Esophagus muscularis mucosa (tissue), 4 donors: ENCODE data around the gene RNF220. TPM values are rescaled to one million over a fixed set of nuclear protein-coding genes. Genes with fewer than 3 reads are reported as not detected.

Source experiments
- DNase-seq: peaks from one replicate; pipeline ENCODE4 v3.0.0-alpha.2; 2017; ENCODE audit errors: extremely low spot score
- H3K27ac ChIP-seq, 4 donors: fragments of 200-600 bp; sonication (generic); replicated peaks in 1 of 4; 1 replicate in 3 of 4; 2 replicates in 1 of 4; pipeline ENCODE4 v1.5.1; 2016 to 2019; ENCODE audit warnings: mild to moderate bottlenecking in 1 of 4
- H3K27me3 ChIP-seq, 4 donors: fragments of 200-600 bp; sonication (generic); one replicate each; pipeline versions ENCODE4 v1.5.1 to v1.6.0; 2016 to 2019
- H3K36me3 ChIP-seq, 4 donors: fragments of 200-600 bp; sonication (generic); one replicate each; pipeline ENCODE4 v1.5.1; 2016 to 2019
- H3K4me1 ChIP-seq, 4 donors: fragments of 200-600 bp; sonication (generic); one replicate each; pipeline ENCODE4 v1.5.1; 2016 to 2019
- H3K4me3 ChIP-seq, 4 donors: fragments of 200-600 bp; sonication (generic); 1 replicate in 2 of 4; 2 replicates in 2 of 4; pipeline ENCODE4 v1.5.1; 2016 to 2019; ENCODE audit warnings: mild to moderate bottlenecking in 4 of 4, moderate library complexity in 1 of 4
- H3K9me3 ChIP-seq, 4 donors: fragments of 200-600 bp; sonication (generic); 1 replicate in 3 of 4; 2 replicates in 1 of 4; pipeline ENCODE4 v1.5.1; 2016 to 2019
- EP300 ChIP-seq: sonication (generic); formaldehyde crosslinking; IDR thresholded peaks from one replicate; pipeline ENCODE4 v1.6.1; 2017; ENCODE audit warnings: antibody characterized with exemption
- POLR2A ChIP-seq: fragments of 450-650 bp; IDR thresholded peaks from one replicate; pipeline ENCODE4 v1.6.1; 2017; ENCODE audit warnings: antibody characterized with exemption, moderate library complexity, mild to moderate bottlenecking, low read depth
- POLR2AphosphoS5 ChIP-seq, 2 donors: sonication (generic); formaldehyde crosslinking; IDR thresholded peaks; one replicate each; pipeline ENCODE4 v1.6.1; 2017; ENCODE audit warnings: antibody characterized with exemption in 2 of 2
- WGBS: methylation state at CpG from one replicate; pipeline ENCODE4 v1.1.5; 2018; 5-methylcytosine and 5-hydroxymethylcytosine counted together
- intact Hi-C: fragments of 100-400 bp; cut with DNase I; formaldehyde crosslinking; loops from one replicate; pipeline ENCODE4 v1.15.1; 2023
- total RNA-seq, 4 donors: library from RNA; depleted of rRNA; stranded (reverse); fragments of >200 nt; gene quantifications; one replicate each; pipeline versions ENCODE4 v1.1.0 to v1.2.1, GENCODE V29; 2016
- TF ChIP-seq, protein P1 (sequence below), 3 experiments: fragments of 200-600 bp in 2 of 3; fragments of 450-650 bp in 1 of 3; sonication (generic) in 2 of 3; IDR thresholded peaks; one replicate each; pipeline ENCODE4 v1.5.1; 2017 to 2019; ENCODE audit warnings: antibody characterized with exemption in 3 of 3, mild to moderate bottlenecking in 2 of 3, moderate library complexity in 1 of 3

RNF220 gene
- total RNA-seq, 4 donors from 2014 or later, result 112 to 157 (median 126) TPM

DNA sequence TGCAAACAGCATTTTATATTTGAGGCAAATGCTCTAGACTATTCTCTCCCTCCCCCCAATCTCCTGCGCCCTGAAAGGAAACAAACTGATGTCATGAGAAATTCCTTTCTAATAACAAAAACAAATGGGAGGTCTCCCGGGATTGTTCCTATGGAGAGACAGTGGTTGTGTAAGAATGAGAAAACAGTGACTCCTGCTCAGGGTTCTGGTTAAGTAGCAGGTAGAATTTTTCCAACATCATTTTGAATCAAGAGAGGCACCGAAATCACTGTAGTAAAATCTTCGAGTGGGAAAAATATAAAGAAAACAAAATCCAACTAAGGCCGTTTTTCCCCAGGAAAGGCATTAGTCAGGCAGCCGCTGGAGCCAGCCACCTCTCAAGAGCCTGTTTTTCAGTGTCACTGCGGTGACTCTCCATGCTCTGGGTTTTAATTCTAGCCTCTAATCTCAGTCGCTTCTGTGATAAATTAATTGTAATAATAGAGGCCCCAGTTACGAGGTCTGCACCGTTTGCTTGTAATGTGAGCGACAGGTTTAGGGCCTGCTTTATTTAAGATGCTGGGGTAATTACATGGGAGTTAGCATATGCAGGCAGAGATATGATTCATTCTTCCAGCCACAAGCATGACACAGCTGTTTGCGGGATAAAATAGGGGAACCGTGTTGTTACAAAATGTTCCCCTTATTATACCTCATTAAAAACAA is 80.3 kb downstream of the RNF220 start:
- TF ChIP-seq, protein P1, sequence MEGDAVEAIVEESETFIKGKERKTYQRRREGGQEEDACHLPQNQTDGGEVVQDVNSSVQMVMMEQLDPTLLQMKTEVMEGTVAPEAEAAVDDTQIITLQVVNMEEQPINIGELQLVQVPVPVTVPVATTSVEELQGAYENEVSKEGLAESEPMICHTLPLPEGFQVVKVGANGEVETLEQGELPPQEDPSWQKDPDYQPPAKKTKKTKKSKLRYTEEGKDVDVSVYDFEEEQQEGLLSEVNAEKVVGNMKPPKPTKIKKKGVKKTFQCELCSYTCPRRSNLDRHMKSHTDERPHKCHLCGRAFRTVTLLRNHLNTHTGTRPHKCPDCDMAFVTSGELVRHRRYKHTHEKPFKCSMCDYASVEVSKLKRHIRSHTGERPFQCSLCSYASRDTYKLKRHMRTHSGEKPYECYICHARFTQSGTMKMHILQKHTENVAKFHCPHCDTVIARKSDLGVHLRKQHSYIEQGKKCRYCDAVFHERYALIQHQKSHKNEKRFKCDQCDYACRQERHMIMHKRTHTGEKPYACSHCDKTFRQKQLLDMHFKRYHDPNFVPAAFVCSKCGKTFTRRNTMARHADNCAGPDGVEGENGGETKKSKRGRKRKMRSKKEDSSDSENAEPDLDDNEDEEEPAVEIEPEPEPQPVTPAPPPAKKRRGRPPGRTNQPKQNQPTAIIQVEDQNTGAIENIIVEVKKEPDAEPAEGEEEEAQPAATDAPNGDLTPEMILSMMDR (IDR thresholded peaks at IDR 0.05), result no peak
- TF ChIP-seq EP300 (no peak), POLR2A (no peak), POLR2AphosphoS5 (IDR thresholded peaks at IDR 0.05) (no peak)
- Histone ChIP-seq H3K27me3 (peaks cover 0 to 15% (median 0%) of the 10 kb centered on the region in 4 donors), H3K27ac (peak overlapping the region; percentile 43 to 54 (median 50)), H3K9me3 (no peaks in the 10 kb centered on the region), H3K4me1 (peaks cover 0 to 25% (median 15%) of the 10 kb centered on the region in 4 donors), H3K4me3 (no peak overlapping the region), H3K36me3 (no peaks in the 10 kb centered on the region)
- WGBS, result 51% methylated on average over 13 of the region's 13 CpGs
- intact Hi-C loops, result no loop called here
- no peak for DNase-seq

DNA sequence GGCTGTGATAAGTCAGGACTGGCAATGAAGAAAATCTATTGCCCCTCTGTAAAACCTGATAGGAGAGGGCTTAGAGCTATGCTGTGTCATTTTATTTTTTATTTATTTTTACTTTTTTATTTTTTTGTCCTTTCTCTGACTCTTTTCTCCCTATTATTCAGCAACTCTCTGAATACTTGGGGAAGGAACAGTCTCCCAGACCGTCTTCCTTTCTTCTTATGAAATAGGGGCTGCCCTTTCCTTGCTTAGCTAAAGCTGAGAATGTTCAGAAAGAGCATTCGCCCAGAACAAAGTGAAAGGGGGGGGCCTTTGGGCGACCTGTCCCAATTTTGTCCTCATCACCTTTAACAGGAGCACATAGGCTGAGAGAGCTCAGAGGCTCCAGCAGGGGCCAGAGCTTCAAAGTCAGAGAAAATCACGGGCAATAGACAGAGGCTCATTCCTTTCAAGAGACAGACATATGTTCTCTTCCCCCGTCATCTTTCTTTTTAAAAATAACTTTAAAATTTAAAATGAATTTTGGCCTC is 80.9 kb downstream of the RNF220 start:
- Histone ChIP-seq H3K9me3 (no peaks in the 10 kb centered on the region), H3K4me1 (peaks cover 0 to 25% (median 15%) of the 10 kb centered on the region in 4 donors), H3K27me3 (peaks cover 0 to 12% (median 0%) of the 10 kb centered on the region in 4 donors), H3K27ac (peak overlapping the region; percentile 40 to 54 (median 44)), H3K36me3 (no peaks in the 10 kb centered on the region), H3K4me3 (no peak overlapping the region)
- DNase-seq, result no peak
- TF ChIP-seq POLR2AphosphoS5 (IDR thresholded peaks at IDR 0.05) (no peak), EP300 (no peak)
- intact Hi-C loops, result no loop called here
- WGBS, result 59% methylated on average over 5 of the region's 5 CpGs

DNA sequence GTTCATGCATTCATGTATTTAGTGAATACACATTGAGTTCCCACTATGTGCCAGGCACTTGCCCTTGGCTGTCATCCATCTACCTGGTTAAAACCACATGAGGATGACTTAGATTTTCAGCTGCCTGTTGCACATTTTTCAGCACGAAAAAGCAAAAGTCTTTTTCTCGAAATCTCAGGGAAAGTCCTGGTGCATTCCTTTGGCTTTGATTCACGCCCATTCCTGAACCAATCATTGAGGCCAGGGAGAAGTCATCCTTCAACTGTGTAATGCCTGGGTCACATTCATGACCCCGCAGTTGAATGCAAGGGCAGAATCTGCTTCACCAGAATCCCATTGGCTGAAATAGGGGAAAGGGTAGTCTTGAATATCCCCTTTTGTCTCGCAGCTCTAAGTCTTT is 84.4 kb downstream of the RNF220 start:
- Histone ChIP-seq H3K4me1 (peaks cover 0 to 20% (median 12%) of the 10 kb centered on the region in 4 donors), H3K9me3 (no peaks in the 10 kb centered on the region), H3K27me3 (peaks cover 0 to 12% (median 0%) of the 10 kb centered on the region in 4 donors), H3K36me3 (no peaks in the 10 kb centered on the region), H3K27ac (no peak overlapping the region), H3K4me3 (no peak overlapping the region)
- intact Hi-C loops, result no loop called here
- DNase-seq, result no peak
- TF ChIP-seq POLR2AphosphoS5 (IDR thresholded peaks at IDR 0.05) (no peak), EP300 (no peak), POLR2A (no peak)
- TF ChIP-seq, protein P1 (IDR thresholded peaks at IDR 0.05), result no peak
- 73% methylated on average over 5 of the region's 5 CpGs for WGBS

DNA sequence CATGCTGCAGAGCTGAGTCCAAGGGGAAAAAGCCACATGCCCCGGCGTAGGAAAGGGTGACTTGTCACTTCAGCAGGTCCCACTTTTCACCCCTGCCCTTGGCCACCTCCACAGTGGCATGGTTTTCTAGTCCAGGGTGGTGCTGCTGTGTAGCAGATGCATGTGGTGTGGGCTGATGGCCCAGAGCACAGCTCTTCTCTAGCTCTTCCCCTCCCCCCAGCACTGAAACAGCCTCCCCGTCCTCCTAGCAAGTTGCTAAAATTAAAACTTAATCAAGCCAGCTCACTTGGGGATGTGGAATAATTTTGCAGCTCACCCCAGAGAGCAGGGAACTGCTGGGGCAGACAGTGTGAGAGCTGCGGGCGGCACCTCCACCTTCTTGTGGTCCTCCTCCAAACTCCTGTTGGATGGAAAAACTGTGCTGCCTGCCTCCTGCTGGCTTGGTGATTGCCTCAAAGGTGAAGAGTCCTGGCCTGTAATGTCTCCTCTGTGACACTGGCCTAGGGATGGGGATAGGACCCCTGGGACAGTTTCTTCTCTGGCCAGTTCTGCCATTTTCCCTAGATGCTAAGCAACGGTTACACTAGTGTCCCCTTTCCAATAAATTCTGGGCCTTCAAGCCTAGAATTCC is 91.6 kb downstream of the RNF220 start:
- 88% methylated on average over 3 of the region's 6 CpGs for WGBS

More for the DNA sequence above, 91.6 kb downstream of the RNF220 start:
- no peak overlapping the region for H3K27ac ChIP-seq
- H3K36me3 ChIP-seq, result no peaks in the 10 kb centered on the region
- H3K9me3 ChIP-seq, result no peaks in the 10 kb centered on the region
- peaks cover 0 to 22% (median 0%) of the 10 kb centered on the region in 4 donors for H3K27me3 ChIP-seq
- intact Hi-C loops, result no loop called here
- DNase-seq, result no peak
- TF ChIP-seq, protein P1 (IDR thresholded peaks at IDR 0.05), result no peak
- no peak for TF ChIP-seq POLR2A
- no peak for TF ChIP-seq EP300
- TF ChIP-seq POLR2AphosphoS5 (IDR thresholded peaks at IDR 0.05), result no peak
- H3K4me3 ChIP-seq, result no peak overlapping the region
- peaks cover 10 to 14% (median 13%) of the 10 kb centered on the region in 4 donors for H3K4me1 ChIP-seq
